Mammary epithelial cell (primary cell): ENCODE results near the gene OR11L1.

Source experiments
- EZH2 ChIP-seq: IDR thresholded peaks from 2 replicates; pipeline ENCODE4 v1.6.1; 2012; ENCODE audit warnings: low read length, inconsistent platforms, borderline replicate concordance
- TF ChIP-seq, protein P1 (sequence below), 2 donors: IDR thresholded peaks in 1 of 2; conservative IDR thresholded peaks in 1 of 2; 2 replicates each; pipeline ENCODE4 v1.5.1; 2011 to 2012; ENCODE audit warnings: inconsistent platforms in 2 of 2, low read length in 2 of 2, mild to moderate bottlenecking in 2 of 2, control low read depth in 1 of 2, low read depth in 1 of 2; ENCODE audit not compliant: insufficient read depth in 1 of 2; ENCODE audit errors: extremely low read depth in 1 of 2

DNA sequence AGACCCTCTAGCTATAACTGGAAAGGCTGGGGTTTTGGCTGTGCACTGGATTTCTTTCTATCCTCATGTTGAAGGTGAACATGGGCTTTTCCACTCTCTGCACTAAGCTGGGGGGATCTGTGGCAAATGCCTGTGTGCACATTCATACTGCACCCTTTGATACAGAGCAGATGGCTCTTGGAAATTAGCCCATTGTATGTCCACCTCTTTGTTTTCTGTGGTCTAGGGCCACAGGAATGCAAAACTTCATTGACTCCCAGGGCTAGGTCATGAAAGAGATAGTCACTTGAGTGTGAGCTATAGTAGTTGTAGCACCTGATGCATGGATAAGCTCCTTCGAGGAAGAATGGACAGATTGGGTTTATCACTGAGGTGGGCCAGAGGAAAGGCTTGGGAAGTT lies 12.0 kb downstream of the OR11L1 start:
- TF ChIP-seq EZH2 = no peak
- TF ChIP-seq, protein P1, sequence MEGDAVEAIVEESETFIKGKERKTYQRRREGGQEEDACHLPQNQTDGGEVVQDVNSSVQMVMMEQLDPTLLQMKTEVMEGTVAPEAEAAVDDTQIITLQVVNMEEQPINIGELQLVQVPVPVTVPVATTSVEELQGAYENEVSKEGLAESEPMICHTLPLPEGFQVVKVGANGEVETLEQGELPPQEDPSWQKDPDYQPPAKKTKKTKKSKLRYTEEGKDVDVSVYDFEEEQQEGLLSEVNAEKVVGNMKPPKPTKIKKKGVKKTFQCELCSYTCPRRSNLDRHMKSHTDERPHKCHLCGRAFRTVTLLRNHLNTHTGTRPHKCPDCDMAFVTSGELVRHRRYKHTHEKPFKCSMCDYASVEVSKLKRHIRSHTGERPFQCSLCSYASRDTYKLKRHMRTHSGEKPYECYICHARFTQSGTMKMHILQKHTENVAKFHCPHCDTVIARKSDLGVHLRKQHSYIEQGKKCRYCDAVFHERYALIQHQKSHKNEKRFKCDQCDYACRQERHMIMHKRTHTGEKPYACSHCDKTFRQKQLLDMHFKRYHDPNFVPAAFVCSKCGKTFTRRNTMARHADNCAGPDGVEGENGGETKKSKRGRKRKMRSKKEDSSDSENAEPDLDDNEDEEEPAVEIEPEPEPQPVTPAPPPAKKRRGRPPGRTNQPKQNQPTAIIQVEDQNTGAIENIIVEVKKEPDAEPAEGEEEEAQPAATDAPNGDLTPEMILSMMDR (conservative IDR thresholded peaks at IDR 0.05 in 1 of 2, IDR thresholded peaks at IDR 0.05 in 1 of 2; ENCODE audit: extremely low read depth in 1 of 2, insufficient read depth in 1 of 2, low read depth in 1 of 2, low read length in 2 of 2) = no peak
